OCI-LY3 (cell line): ENCODE measurements around the gene FRYL.

Source experiments
- H2AFZ ChIP-seq: fragments of 200-600, 300-600 bp; shearing (Covaris generic); 2 replicates; pipeline ENCODE4 v1.6.0; 2014; ENCODE audit warnings: antibody characterized with exemption, low read depth, low read length
- H3K27ac ChIP-seq: fragments of 200-600, 300-600 bp; sonication (generic); 2 replicates; pipeline ENCODE4 v1.5.1; 2014; ENCODE audit warnings: mild to moderate bottlenecking, low read length, moderate library complexity, mixed read lengths
- H3K27me3 ChIP-seq: fragments of 200-600, 300-600 bp; sonication (generic); 2 replicates; pipeline ENCODE4 v1.6.1; 2014; ENCODE audit warnings: low read depth, low read length, mixed read lengths
- H3K36me3 ChIP-seq: fragments of 200-600, 300-600 bp; sonication (generic); replicated peaks from 2 replicates; pipeline ENCODE3; 2014; ENCODE audit warnings: low read depth, low read length, mixed read lengths
- H3K4me1 ChIP-seq: fragments of 300-600, 200-600 bp; sonication (generic); 2 replicates; pipeline ENCODE4 v1.6.1; 2014; ENCODE audit warnings: low read length, mixed read lengths
- H3K4me2 ChIP-seq: fragments of 200-600, 300-600 bp; sonication (generic); 2 replicates; pipeline ENCODE4 v1.6.1; 2014; ENCODE audit warnings: low read length, mixed read lengths
- H3K4me3 ChIP-seq: fragments of 300-600, 200-600 bp; sonication (generic); 2 replicates; pipeline ENCODE4 v1.5.1; 2014; ENCODE audit warnings: antibody characterized with exemption, mild to moderate bottlenecking, low read length, moderate library complexity
- H3K79me2 ChIP-seq: fragments of 300-600, 200-600 bp; shearing (Covaris generic); 2 replicates; pipeline ENCODE4 v1.6.1; 2014; ENCODE audit warnings: mild to moderate bottlenecking, low read length, mixed read lengths
- H3K9ac ChIP-seq: fragments of 300-600, 200-600 bp; shearing (Covaris generic); 2 replicates; pipeline ENCODE4 v1.6.0; 2014; ENCODE audit warnings: mild to moderate bottlenecking, low read length, moderate library complexity
- H3K9me3 ChIP-seq: fragments of 200-600, 300-600 bp; shearing (Covaris generic); 2 replicates; pipeline ENCODE4 v1.6.1; 2014; ENCODE audit warnings: low read length, mixed read lengths; ENCODE audit not compliant: insufficient read depth
- H4K20me1 ChIP-seq: fragments of 200-600, 300-600 bp; sonication (generic); 2 replicates; pipeline ENCODE4 v1.6.1; 2016; ENCODE audit warnings: low read length, mixed read lengths; ENCODE audit not compliant: insufficient read depth
- EZH2phosphoT487 ChIP-seq: fragments of 200-600 bp; shearing (Covaris generic); IDR thresholded peaks from 2 replicates; pipeline ENCODE4 v1.6.1; 2018; ENCODE audit warnings: antibody characterized with exemption, mixed run types, low read depth
- TF ChIP-seq, protein P1 (sequence below): fragments of 200-600, 300-600 bp; sonication (generic); IDR thresholded peaks from 2 replicates; pipeline ENCODE4 v1.5.1; 2014; ENCODE audit warnings: antibody characterized with exemption, low read length, low read depth

The FRYL gene

DNA sequence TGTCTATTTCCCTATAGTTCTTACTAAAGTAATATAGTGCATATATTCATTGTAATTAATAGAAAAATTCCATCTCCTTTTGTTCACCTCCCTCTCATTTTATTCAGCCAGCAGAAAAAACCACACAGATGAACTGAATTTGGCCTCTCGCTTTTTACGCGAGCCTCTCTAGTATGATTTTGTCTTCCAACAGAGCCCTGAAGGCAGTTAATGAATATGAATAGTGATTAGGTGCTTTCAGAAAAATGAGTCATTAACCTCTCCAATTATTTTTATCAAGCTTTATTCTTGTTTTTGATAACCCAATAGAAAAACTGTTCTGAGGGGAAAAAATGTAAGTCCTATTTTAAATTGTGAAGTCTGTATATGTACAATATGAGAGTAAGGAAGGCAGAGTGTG, 215.9 kb downstream of the FRYL start:
- no peak overlapping the region for H3K4me3 ChIP-seq
- H4K20me1 ChIP-seq = no peaks in the 10 kb centered on the region
- no peaks in the 10 kb centered on the region for H3K27me3 ChIP-seq
- peaks cover 18% of the 10 kb centered on the region for H3K4me1 ChIP-seq
- H3K9me3 ChIP-seq = no peaks in the 10 kb centered on the region
- H3K79me2 ChIP-seq = no peaks in the 10 kb centered on the region
- H3K27ac ChIP-seq = no peak overlapping the region
- peaks cover 7% of the 10 kb centered on the region for H3K36me3 ChIP-seq
- no peak overlapping the region for H3K4me2 ChIP-seq
- H3K9ac ChIP-seq = no peak overlapping the region
- TF ChIP-seq EZH2phosphoT487 = no peak
- TF ChIP-seq, protein P1, sequence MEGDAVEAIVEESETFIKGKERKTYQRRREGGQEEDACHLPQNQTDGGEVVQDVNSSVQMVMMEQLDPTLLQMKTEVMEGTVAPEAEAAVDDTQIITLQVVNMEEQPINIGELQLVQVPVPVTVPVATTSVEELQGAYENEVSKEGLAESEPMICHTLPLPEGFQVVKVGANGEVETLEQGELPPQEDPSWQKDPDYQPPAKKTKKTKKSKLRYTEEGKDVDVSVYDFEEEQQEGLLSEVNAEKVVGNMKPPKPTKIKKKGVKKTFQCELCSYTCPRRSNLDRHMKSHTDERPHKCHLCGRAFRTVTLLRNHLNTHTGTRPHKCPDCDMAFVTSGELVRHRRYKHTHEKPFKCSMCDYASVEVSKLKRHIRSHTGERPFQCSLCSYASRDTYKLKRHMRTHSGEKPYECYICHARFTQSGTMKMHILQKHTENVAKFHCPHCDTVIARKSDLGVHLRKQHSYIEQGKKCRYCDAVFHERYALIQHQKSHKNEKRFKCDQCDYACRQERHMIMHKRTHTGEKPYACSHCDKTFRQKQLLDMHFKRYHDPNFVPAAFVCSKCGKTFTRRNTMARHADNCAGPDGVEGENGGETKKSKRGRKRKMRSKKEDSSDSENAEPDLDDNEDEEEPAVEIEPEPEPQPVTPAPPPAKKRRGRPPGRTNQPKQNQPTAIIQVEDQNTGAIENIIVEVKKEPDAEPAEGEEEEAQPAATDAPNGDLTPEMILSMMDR = no peak
- H2AFZ ChIP-seq = no peak overlapping the region

DNA sequence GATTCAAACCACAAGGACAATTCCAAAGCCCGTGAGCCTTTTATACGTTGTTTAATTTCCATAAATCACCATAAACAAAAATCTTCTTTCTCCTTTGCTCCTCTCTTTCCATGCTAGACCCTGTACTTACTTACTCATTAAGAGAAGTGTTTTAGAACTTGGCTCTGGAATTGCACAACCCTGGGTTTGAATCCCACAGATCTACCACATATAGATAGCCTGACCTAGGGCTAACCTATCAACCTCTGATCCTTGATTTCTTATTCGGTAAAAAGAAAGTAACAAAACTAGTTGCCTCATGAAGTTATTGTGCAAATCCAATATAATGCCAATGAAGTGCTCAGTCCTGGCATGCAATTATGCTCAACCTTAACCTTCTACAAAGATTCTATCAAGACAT, 221.3 kb downstream of the FRYL start:
- Histone ChIP-seq H3K27me3 (no peaks in the 10 kb centered on the region), H3K79me2 (no peaks in the 10 kb centered on the region), H3K4me1 (no peaks in the 10 kb centered on the region), H2AFZ (no peak overlapping the region), H3K36me3 (peaks cover 24% of the 10 kb centered on the region), H3K9ac (no peak overlapping the region), H4K20me1 (no peaks in the 10 kb centered on the region), H3K27ac (no peak overlapping the region), H3K4me3 (no peak overlapping the region), H3K4me2 (no peak overlapping the region), H3K9me3 (no peaks in the 10 kb centered on the region)
- no peak for TF ChIP-seq EZH2phosphoT487
- TF ChIP-seq, protein P1 = no peak

DNA sequence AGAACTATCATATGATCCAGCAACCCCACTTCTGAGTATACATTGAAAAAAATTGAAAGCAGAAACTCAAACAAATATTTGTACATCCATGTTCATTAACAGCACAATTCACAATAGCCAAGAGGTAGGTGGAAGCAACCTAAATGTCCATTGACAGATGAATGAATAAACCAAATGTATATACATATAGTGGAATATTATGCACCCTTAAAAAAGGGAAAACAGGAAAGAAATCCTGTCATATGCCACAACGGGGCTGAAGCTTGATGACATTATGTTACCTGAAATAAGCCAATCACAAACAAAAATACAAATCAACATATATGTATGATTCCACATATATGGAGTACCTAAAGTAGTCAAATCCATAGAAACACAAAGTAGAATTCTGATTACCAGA, 222.1 kb downstream of the FRYL start:
- H3K4me1 ChIP-seq = no peaks in the 10 kb centered on the region
- no peaks in the 10 kb centered on the region for H3K27me3 ChIP-seq
- H2AFZ ChIP-seq = no peak overlapping the region
- no peak overlapping the region for H3K4me3 ChIP-seq
- H3K9ac ChIP-seq = no peak overlapping the region
- no peaks in the 10 kb centered on the region for H4K20me1 ChIP-seq
- H3K4me2 ChIP-seq = no peak overlapping the region
- no peaks in the 10 kb centered on the region for H3K9me3 ChIP-seq
- no peaks in the 10 kb centered on the region for H3K79me2 ChIP-seq
- no peak overlapping the region for H3K27ac ChIP-seq
- no peak for TF ChIP-seq EZH2phosphoT487
- TF ChIP-seq, protein P1 = no peak
- peaks cover 27% of the 10 kb centered on the region for H3K36me3 ChIP-seq

DNA sequence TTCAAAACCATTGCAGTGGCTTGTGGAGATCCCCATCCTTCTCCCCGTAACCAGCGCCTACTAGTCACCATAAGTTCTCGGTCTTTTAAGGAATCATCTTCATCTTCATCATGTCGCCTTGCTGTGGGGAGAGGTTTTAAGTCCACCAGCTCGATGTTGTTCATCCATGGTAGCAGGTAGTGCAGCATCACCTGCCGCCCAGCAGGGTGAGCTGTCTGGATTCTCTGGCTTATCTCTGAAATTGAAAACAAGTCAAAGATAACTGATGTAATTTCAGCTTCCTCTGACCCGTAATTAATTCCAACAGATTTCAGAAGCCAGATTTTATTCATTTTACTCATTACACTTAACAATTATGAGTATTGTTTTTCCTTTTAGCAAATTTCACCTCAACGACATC, 222.6 kb downstream of the FRYL start:
- Histone ChIP-seq H3K4me3 (no peak overlapping the region), H2AFZ (no peak overlapping the region), H3K36me3 (peaks cover 28% of the 10 kb centered on the region)

More for the DNA sequence above, 222.6 kb downstream of the FRYL start:
- H4K20me1 ChIP-seq = no peaks in the 10 kb centered on the region
- H3K27ac ChIP-seq = no peak overlapping the region
- H3K79me2 ChIP-seq = no peaks in the 10 kb centered on the region
- H3K4me2 ChIP-seq = no peak overlapping the region
- H3K4me1 ChIP-seq = no peaks in the 10 kb centered on the region
- no peaks in the 10 kb centered on the region for H3K9me3 ChIP-seq
- no peak overlapping the region for H3K9ac ChIP-seq
- no peaks in the 10 kb centered on the region for H3K27me3 ChIP-seq
- TF ChIP-seq, protein P1 = peak; percentile 22; the same call in 1 of the 2 replicates
- TF ChIP-seq EZH2phosphoT487 = no peak
